Kidney epithelial cell (primary cell): Measurements from ENCODE around the gene TNFRSF9. TPM values are rescaled to one million over a fixed set of nuclear protein-coding genes. Genes with fewer than 3 reads are reported as not detected.
"Not testable (repeated sequence)": the region's sequence is repeated elsewhere in the genome, so short reads cannot be mapped to it uniquely, and the experiment has no call there.

Experiments used
- DNase-seq: peaks from one replicate; pipeline ENCODE4 v3.0.0-alpha.2; 2010; ENCODE audit warnings: low read depth
- H3K27me3 ChIP-seq: 2 replicates; pipeline ENCODE4 v1.6.0; 2011; ENCODE audit warnings: low read length; ENCODE audit not compliant: control insufficient read depth, insufficient read depth
- H3K36me3 ChIP-seq: 2 replicates; pipeline ENCODE4 v1.5.1; 2011; ENCODE audit warnings: low read length; ENCODE audit not compliant: control insufficient read depth, insufficient read depth
- H3K4me3 ChIP-seq: 2 replicates; pipeline ENCODE4 v1.5.1; 2011; ENCODE audit warnings: low read depth, mild to moderate bottlenecking, control low read depth, low read length
- CTCF ChIP-seq: IDR thresholded peaks from 2 replicates; pipeline ENCODE4 v1.5.1; 2011; ENCODE audit warnings: mild to moderate bottlenecking, moderate library complexity, low read length, control low read depth, inconsistent platforms; ENCODE audit not compliant: insufficient read depth, poor library complexity, severe bottlenecking
- total RNA-seq: library from RNA; depleted of rRNA; stranded (reverse); fragments of >200 nt; gene quantifications from 2 replicates; pipeline ENCODE4 v1.2.3, GENCODE V29; 2015

The TNFRSF9 gene
- total RNA-seq, 1 donor from 2014 or later = 4.6 TPM

GRCh38 chr1:7930645-7931445 is 9.8 kb downstream of the TNFRSF9 start:
- TF ChIP-seq CTCF = no peak
- no peak overlapping the region for H3K4me3 ChIP-seq
- no peaks in the 10 kb centered on the region for H3K27me3 ChIP-seq
- DNase-seq = no peak
- no peaks in the 10 kb centered on the region for H3K36me3 ChIP-seq

GRCh38 chr1:7929637-7930036 is 11.0 kb downstream of the TNFRSF9 start:
- no peak overlapping the region for H3K4me3 ChIP-seq
- H3K36me3 ChIP-seq = no peaks in the 10 kb centered on the region
- no peak for TF ChIP-seq CTCF
- no peak for DNase-seq
- H3K27me3 ChIP-seq = no peaks in the 10 kb centered on the region

DNA sequence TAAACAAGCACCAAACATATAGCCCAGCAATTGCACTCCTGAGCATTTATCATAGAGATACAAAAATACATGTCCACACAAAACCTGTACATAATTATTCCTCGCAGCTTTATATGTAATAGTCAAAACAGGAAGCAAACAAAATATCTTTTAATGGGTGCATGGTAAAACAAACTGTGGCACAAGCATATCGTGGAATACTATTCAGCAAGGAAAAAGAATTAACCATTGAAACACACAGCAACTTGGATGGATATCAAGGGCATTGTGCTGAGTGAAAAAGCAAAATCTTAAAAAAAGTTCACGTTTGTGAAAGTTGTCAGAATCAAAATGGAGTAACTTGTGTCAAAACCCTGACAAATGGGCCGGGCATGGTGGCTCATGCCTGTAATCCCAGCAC is 12.4 kb downstream of the TNFRSF9 start:
- DNase-seq = no peak
- Histone ChIP-seq H3K4me3 (no peak overlapping the region), H3K27me3 (no peaks in the 10 kb centered on the region), H3K36me3 (no peaks in the 10 kb centered on the region)
- no peak for TF ChIP-seq CTCF

DNA sequence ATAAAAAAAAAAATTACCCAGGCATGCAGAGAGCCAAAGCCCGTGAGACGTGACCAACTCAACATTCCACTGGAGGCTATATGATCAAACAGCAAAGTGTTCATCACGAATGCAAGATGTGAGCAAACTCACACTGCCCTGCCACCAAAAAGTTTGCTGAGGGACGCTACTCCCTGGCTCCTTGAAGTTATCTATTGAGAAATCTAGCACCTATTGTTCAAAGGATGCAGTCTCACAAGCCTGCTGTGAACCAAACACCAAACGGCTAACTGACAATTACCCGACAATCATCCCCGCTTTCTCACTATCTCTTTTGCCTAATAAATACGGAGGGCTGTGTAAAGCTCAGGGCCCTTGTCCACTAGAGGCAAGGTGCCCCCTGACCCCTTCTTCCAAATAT is 13.6 kb downstream of the TNFRSF9 start:
- H3K27me3 ChIP-seq, DNase-seq, H3K36me3 ChIP-seq, H3K4me3 ChIP-seq: not testable (repeated sequence)

- no peak overlapping the region for H3K4me3 ChIP-seq
- TF ChIP-seq CTCF = no peak
- DNase-seq = no peak
Measured at GRCh38 chr1:7922301-7922700, 18.3 kb downstream of the TNFRSF9 start.

DNA sequence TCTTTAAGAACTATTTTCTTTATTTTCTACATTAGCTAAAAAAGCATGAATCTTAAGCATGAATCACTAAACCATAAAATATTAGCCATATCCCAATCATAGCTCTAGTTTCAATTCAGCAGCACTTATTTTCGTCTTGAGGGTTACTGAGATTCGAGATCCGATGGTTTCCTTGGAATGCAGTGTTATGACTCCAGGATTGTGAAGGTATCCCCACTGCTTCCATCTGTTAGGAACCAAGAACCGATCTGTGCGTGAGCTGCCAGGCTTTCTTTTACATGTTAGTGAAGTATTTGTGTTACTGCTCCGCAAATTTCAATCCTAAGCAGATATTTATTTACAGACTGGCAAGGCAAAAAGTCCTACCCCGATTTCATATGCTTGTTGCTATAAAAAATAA is 18.8 kb downstream of the TNFRSF9 start:
- Histone ChIP-seq H3K36me3 (no peaks in the 10 kb centered on the region), H3K27me3 (no peaks in the 10 kb centered on the region), H3K4me3 (no peak overlapping the region)
- TF ChIP-seq CTCF = no peak
- DNase-seq = no peak

More at GRCh38 chr1:7922301-7922700, 18.3 kb downstream of the TNFRSF9 start:
- H3K36me3 ChIP-seq = no peaks in the 10 kb centered on the region
- no peaks in the 10 kb centered on the region for H3K27me3 ChIP-seq
